Choroid plexus epithelial cell (primary cell): ENCODE measurements around the gene PDCD1.

Experiments
- DNase-seq: peaks from one replicate; pipeline ENCODE4 v3.0.0-alpha.2; 2010; ENCODE audit warnings: low read depth
- H3K4me3 ChIP-seq: 2 replicates; pipeline ENCODE4 v1.5.1; 2011; ENCODE audit warnings: low read depth, mild to moderate bottlenecking, control low read depth, low read length, moderate library complexity
- TF ChIP-seq, protein P1 (sequence below): conservative IDR thresholded peaks from 2 replicates; pipeline ENCODE4 v1.5.1; 2011; ENCODE audit warnings: low read depth, mild to moderate bottlenecking, control low read depth, inconsistent platforms, low read length, moderate library complexity

The PDCD1 gene

GRCh38 chr2:241870611-241871537, 12.2 kb upstream of the PDCD1 start:
- H3K4me3 ChIP-seq, result no peak overlapping the region
- TF ChIP-seq, protein P1, sequence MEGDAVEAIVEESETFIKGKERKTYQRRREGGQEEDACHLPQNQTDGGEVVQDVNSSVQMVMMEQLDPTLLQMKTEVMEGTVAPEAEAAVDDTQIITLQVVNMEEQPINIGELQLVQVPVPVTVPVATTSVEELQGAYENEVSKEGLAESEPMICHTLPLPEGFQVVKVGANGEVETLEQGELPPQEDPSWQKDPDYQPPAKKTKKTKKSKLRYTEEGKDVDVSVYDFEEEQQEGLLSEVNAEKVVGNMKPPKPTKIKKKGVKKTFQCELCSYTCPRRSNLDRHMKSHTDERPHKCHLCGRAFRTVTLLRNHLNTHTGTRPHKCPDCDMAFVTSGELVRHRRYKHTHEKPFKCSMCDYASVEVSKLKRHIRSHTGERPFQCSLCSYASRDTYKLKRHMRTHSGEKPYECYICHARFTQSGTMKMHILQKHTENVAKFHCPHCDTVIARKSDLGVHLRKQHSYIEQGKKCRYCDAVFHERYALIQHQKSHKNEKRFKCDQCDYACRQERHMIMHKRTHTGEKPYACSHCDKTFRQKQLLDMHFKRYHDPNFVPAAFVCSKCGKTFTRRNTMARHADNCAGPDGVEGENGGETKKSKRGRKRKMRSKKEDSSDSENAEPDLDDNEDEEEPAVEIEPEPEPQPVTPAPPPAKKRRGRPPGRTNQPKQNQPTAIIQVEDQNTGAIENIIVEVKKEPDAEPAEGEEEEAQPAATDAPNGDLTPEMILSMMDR, result no peak
- DNase-seq, result no peak

GRCh38 chr2:241870081-241870541, 11.4 kb upstream of the PDCD1 start:
- TF ChIP-seq, protein P1, result no peak
- no peak overlapping the region for H3K4me3 ChIP-seq
- DNase-seq, result no peak

DNA sequence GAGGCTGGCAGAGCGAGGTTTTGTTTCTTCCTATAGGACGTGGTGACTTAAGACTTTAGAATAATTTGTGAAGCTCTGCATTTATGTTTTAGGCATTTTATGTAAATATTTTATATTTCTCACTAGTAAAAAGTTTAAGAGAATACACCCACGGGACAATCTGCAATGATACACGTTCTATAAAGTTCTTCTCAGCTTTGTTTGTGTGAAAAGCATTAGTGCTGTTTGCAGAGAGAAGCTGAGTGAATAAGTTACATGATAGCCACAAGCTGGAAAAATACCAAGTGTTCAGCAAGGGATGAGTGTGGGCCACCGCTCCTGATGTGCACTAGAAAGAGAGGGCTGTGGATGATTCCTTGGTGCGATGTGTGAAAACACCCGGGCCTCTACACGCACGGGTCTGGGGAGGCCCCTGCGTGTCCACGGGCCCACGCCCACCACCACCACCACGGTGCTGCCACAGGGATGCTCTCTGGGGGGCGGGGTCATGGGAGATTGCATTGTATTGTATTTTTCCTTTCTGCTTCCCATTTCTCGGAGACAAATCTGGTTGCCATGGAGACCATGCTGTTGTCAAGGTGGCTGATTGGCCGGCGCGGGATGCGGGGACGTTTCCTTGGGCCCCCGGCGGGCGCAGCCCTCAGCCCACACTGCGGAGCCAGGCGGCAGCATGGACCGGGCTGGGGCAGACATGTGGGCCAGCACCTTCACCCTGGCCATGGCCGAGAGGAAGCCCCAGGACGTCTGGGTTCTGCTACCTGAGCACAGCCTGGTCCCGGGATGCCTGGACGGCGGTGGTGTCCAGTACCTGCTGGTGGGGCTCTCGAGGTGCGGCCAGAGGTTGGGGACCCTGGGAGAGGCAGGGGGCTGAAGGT, 10.6 kb upstream of the PDCD1 start, which contains the start of gene RTP5:
Gene RTP5, plus strand, starts transcription at position 643 of the 875 bp plus-strand sequence. Its CDS starts 28 bp downstream, at position 671.
- TF ChIP-seq, protein P1, result no peak
- H3K4me3 ChIP-seq, result no peak within 1 kb of the TSS
- DNase-seq, result no peak

GRCh38 chr2:241868661-241869081, 10.0 kb upstream of the PDCD1 start:
- H3K4me3 ChIP-seq, result no peak overlapping the region
- TF ChIP-seq, protein P1, result no peak
- DNase-seq, result no peak

GRCh38 chr2:241867776-241868420, 9.2 kb upstream of the PDCD1 start:
- no peak overlapping the region for H3K4me3 ChIP-seq
- no peak for DNase-seq
- TF ChIP-seq, protein P1, result no peak

- DNase-seq, result no peak
- TF ChIP-seq, protein P1, result no peak
- H3K4me3 ChIP-seq, result no peak overlapping the region
These were observed 8.3 kb upstream of the PDCD1 start for GRCh38 chr2:241866790-241867645.
